ENCODE results near the gene EIF3L. TPM values are rescaled to one million over a fixed set of nuclear protein-coding genes. Genes with fewer than 3 reads are reported as not detected.
A peak's percentile ranks its signal among the peaks of the same experiment; 100 is the strongest.

EIF3L gene
- total RNA-seq, 1 donor from 2014 or later = 136 TPM

DNA sequence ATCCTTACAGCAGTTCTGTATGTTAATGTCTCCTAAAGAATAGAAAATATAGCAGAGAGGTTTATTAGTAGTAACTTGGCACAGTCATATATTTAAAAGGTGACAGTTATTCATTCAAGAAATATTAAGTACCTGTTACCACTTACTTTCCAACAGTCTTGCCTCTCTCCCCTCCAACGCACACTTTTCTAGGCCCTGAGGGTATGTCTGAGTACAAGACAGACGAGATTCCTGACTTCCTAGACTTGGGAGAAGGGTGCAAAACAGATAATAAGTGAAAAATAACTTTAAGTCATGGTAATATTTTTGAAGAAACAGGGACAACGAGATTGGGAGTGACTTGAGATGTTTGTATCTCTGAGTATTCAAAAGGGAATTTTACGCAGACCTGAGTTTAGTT, 1.6 kb downstream of the EIF3L start:
- ATAC-seq (no peak), DNase-seq (ENCODE audit: low spot score) (no peak)

DNA sequence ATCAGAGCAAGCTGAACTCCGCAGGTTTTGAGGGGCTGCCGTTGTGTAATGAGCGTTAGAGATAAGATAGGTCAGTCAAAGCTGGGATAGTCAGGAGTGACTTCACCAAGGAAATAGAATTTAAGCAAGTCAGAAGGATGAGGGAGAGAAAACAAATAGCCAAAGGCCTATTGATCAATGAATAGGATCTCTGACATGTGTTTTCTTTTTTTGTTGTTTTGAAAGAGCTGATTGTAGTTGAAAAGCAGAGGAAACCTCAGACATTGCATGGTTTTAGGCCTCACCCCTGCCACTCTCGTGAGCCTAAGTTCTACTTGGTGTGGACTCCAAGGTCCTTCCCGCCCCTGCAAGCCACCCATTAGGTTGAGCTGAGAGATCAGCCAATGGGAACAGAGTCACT, 3.2 kb downstream of the EIF3L start:
- ATAC-seq = no peak
- DNase-seq (ENCODE audit: low spot score) = no peak

DNA sequence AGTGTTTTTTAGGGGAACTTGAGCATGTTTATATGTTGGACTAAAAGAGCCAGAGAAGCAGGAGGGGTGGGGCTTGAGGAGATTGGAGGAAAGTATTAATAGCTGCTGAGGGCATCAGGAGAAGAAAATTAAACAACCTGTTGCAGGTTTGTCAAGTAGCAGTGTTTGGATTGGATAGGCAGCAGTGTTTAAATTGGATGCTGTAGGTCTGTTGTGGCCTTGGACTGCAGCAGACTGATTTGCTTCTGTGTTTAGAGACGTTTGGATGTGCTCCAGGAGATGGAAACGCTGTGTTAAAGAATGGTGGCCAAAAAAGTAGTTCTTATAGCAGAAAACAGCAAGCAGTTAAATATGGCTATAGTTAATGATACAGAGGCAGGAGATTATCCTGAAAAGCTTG, 5.7 kb downstream of the EIF3L start:
- ATAC-seq (peak; percentile 89), DNase-seq (ENCODE audit: low spot score) (peak; percentile 65)

DNA sequence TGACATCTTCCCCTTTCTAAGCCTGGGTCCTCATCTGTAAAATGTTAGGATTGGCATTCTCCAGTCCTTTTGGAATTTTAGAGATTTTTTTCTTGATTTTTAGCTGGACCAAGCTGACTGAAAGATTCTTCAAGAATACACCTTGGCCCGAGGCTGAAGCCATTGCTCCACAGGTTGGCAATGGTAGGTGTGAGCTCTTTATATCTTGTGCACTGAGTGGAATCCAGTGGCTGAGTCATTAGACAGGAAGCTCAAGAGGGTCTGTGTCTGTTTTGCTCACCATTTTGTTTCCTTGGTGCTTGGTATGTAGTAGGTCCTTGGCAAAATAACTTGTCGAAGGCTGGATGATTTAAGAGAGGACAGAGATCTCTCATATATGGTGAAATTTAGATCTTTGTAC, 6.2 kb downstream of the EIF3L start:
- ATAC-seq = no peak

DNA sequence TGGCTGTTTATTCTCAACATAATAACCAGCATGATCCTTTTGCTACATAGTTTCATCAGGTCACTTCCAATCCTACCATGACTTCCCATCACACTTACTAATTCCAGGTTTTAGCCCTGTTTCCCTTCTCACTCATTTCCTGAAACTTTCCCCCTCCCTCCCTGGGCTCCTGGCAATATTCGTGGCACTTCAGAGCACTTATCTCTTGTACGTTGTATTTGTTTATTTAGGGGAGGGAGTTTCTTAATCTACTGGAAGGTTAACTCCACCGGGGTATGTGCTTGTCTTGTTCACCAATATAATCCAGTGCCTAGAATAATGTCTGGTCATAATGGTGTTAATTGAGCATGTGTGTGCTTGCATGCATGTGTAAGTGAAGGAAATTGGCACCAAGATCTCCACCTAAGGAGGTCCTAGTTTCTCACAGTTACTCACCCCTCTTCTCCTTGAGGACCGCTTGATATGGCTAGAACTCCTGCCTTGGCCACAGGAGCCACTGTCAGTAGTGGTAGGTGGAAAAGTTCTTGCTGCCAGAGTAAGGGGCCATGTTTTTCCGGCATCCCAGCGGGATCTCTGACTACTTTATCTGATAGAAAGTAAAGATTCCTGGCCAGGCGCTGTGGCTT, 11.7 kb downstream of the EIF3L start:
- no peak for ATAC-seq
- no peak for DNase-seq (ENCODE audit: low spot score)

More for the DNA sequence above, 6.2 kb downstream of the EIF3L start:
- DNase-seq (ENCODE audit: low spot score) = no peak

DNA sequence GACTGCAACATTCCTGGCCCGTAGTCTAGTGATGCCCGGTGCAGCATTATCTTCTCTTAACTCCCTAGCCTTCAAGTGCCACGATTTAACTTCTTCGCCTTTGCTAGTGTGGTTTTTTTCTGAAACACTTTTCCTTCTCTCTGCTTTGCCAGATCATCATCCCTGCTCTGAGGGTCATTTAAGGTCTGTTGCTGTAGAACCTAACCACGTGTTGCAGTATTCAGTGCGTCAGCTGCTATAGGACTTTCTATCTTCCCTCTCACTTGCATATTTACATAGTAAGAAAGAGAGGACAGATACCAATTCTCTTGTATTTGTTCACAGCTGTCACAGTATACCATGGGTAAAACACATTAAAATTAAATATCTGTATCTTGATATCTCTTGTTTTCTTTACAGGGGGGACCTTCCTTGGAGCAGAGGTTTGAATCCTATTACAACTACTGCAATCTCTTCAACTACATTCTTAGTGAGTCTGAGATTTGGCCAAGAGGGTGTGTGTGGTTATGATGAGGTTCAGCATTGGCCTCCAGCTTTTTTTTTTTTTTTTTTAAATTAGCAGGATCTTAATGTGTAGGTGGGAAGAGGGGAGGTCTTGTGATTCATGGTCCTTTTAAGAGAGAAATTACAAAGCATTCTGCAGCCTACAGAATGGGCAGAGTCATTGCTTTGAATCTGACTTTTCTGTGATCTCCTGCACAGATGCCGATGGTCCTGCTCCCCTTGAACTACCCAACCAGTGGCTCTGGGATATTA, 13.5 kb downstream of the EIF3L start:
- DNase-seq (ENCODE audit: low spot score) (no peak), ATAC-seq (no peak)

DNA sequence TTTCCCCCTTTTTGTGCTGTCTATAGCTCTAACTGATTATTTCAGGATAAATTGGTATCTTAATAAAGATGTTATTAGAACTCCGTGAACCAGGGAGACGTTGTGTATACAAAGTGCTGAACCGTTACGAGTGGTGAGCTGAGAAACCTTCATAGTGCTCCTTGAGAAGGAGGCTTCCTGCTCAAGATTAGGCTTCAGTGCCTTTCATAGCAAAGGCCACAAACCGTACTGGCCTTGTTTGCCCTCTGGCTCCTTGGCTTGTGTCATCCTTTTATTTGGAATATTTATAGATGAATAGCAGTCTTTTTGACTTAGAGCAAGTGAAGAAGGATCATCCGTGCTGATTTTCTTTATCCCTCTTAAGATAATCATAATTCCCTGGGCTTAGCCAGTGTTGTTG, 16.3 kb downstream of the EIF3L start:
- no peak for DNase-seq (ENCODE audit: low spot score)
- no peak for ATAC-seq

DNA sequence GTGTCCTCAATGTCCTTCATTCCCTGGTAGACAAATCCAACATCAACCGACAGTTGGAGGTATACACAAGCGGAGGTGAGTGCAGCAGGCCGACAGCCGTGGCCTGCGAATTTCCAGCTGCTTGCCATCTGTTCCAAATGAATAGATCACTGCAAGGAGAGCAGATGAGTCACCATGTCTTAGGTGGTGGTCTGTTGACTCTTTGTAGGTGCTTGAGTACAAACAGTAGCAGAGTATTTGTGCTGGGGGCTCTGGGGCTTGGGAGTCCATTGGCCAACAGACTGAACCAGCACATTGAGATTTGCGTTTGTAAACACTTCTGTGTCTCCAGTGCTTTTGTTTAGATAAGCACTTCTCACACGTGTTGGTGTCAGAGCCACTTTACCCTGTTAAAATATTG, 21.1 kb downstream of the EIF3L start:
- DNase-seq (ENCODE audit: low spot score) (no peak), ATAC-seq (no peak)

DNA sequence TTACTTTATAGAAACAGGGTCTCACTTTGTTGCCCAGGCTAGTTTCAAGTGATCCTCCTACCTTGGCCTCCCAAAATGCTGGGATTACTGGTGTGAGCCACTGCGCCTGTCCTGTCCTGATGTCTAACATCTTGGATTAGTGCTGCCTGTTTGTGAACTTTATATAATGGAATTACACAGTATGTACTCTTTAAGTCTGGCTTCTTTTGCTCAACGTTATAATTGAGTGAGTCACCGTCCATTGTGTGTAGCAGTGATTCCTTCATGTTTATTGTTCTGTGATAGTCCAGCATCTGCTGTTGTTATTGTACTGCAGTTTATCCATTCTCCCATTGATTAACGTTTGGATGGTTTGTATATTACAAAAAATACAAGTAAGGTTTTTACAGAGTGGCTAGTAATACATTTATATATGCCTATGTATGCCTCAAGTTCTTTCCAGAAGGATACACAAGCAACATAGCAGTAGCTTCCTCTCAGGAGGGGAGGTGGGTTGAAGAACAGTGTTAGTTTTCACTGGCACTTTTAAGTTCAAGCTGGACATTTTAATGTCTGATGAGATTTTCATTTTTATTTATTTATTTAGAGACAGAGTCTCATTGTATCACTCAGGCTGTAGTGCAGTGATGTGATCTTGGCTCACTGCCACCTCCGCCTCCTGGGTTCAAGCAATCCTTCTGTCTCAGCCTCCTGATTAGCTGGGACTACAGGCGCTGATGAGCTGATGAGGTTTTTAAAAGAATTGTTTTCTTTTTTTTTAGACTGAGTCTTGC, 31.6 kb downstream of the EIF3L start:
- DNase-seq (ENCODE audit: low spot score) = no peak
- ATAC-seq = no peak

DNA sequence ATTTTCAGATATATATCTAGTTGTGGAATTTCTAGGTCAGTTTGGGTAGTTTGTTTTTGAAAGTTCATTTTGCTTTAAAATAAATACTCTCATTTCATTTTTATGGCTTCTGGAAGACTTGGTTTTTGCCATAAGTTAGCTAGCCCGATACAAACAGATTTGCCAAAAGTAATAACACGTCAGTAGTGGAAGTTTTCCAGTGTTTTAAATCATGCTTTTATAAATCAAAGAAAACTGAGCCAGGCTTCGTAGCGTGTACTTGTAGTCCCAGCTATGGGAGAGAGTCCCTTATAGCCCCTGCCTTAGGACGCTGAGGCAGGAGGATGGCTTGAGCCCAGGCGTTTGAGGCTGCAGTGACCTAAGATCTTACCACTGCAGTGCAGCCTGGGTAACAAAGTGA, 35.2 kb downstream of the EIF3L start:
- no peak for DNase-seq (ENCODE audit: low spot score)
- no peak for ATAC-seq

DNA sequence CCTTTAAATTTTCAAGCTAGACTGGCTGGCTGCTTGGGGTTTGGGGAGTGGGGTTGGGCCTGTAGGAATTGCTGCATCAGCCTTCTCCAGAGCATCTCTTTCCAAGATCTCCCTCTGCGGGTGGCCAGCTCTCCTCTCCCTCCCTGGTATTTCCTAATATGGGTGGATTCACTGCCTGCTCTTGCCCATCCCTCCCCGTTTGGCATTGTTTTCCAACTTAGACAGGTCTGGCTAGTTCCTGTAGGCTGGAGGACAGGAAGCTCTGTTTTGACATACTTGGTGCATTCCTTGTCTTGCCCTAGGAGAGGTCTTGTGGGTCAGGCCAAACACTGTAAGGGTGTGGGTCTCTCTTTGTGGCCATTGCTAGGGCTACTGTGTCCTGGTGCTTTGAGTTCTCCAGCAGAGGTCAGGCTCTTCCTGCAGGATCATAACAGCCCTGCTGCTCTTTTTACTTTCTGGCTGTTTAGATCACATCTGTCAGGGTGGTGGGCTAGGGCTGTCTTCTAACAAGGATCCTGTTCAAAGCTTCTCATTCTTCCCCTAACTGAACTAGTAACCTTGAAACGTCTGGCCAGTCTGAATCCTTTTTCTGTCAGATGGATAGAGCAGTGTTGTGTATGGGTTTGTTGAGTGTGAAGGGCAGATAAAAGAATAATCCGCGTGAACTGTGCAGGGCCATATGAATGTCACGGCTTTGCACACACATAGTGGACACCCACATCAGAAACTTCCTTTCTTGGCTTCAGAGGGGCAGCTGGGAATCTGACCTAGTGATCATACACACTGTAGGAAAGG, 38.6 kb downstream of the EIF3L start:
- DNase-seq (ENCODE audit: low spot score) (no peak), ATAC-seq (peak; percentile 72)

DNA sequence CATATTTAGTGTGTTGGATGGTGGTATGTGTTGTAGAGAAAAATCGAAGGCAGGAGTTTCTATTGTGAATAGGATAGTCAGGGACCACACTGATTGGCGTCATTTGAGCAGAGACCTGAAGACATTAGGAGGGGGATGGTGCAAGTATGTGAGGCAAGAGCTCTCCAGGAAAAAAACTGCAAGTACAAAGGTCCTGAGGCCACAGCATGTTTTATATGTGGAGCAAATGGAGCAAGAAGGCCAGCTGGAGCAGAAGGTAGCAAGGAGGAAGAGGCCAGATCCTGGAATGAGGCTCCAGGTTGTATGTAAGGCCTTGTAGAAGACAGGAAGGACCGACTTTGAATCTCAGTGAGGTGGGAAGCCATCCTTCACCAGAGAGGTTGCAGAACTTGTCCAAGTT, 42.7 kb downstream of the EIF3L start:
- ATAC-seq (no peak), DNase-seq (ENCODE audit: low spot score) (no peak)

DNA sequence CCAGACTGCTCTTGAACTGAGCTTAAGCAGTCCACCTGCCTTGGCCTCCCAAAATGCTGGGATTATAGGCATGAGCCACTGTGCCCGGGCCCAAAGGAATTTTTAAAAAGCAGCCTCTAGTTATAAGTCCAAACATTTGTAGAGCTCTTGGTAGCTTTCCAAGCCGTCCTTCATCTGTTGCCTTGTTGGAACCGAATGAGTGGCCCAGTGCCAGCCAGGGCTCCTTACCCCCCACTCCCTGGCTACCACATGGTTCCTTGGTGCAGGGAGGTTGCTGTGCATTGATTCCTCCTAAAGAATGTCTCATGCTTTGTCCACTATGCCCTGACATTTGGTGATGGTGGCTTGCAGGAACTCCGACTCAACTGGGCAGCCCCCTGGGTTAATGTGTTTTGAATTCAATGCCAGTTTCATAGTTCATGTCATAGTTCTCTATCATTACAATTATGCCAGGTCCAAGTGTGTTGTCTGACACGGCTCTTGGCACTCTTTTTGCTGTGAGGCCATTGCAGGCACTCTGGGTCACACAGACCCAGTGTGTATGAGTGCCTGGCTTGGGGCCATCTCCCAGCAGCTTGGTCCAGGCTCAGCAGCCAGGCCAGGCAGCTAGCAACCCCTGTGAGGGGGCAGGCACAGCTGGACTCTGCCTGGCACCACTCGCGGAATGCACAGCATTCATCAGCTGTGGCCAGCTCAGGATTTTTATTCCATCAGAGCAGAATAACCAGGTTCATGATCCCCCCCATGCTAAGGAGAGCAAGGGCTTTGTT, 43.5 kb downstream of the EIF3L start:
- ATAC-seq = peak; percentile 72
- DNase-seq (ENCODE audit: low spot score) = peak; percentile 70

DNA sequence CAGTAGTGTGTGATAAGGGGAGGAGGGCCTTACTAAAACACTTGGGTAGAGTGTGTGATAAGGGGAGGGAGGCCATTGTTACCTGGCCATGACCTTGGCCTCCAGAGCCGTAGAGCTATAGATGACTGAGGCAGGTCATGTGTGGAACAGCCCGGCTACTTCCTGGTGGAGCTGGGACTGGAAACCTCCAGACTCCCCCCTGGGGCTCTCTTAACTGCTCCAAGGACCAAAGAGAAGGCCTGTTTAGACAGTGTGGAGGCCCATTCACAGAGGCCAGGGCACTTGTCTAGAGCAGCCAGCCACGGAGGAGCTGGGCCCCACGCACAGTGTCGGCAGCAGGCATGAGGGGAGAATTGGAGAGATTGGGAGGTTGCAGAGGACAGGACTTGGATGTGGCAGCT, 44.4 kb downstream of the EIF3L start:
- no peak for ATAC-seq
- DNase-seq (ENCODE audit: low spot score) = no peak

DNA sequence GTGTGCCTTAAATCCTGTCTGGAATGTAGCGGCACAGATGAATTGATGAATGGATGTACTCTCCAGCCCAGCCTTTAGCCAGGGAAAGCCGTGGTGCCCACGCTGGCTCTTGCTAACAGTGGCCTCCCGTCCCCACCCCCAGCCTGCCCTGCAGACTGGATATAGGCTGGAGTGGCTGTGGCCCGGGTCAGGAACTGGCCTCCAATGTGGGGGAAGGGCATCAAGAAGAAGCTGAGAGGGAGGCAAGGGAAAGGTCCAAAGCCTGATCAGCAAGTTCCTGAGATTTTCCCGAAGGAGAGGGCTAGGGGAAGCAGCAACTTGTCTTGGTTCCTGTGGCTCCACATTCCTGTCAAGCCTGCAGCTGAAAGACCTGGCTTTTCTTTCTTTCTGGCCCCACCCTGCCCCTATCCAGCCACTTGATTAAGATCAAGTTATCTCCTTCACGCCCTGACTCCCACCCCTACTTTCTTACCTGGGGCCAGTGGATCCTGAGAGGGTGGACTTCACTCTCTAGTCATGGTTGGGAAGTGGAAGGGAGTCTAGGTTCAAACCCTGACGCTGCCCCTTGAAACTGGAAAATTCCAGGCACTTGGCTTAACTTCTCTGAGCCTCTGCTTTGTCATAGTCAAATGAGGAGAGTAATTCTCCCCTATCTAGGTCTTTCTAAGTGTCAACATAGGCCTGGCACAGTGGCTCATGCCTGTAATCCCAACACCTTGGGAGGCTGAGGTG, 45.9 kb downstream of the EIF3L start:
- DNase-seq (ENCODE audit: low spot score) (no peak), ATAC-seq (no peak)

DNA sequence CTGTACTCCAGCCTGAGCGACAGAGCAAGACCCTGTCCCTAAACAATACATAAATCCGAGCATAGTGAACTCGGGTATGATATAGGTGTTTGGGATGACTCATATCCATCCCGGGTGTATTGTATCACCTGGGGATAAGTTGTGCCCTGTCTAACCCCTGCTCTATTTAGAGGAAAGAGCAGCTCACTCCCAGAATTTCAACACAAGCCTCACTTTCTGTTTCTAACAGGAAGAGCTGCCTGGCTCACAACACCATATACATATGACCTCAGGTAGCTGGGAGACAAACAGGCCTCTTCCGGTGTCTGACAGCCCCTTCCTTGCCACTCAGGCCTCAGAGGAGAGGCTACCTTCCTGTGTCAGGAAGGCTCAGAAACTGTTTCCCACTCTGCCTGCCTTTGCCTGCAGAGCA, 47.0 kb downstream of the EIF3L start:
- no peak for DNase-seq (ENCODE audit: low spot score)
- ATAC-seq = peak; percentile 72

DNA sequence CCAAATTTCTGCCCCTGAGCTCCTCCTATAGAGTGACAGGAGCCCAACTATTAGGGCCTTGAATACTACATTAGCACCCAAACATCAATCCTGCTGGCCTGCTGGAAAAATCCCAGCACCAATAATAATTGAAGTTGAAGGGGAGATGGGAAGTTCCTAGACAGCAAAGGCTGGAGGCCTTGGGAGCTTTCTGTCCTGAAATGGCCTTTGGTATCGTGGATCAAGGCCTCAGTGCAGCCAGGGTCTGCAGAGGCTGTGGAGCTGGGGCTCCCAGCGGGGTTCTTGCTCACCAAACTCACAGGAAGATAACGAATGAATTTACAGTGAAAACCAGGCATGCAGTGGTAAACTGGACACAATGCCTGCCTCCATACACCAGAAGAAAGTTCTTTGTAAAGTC, 47.7 kb downstream of the EIF3L start:
- no peak for DNase-seq (ENCODE audit: low spot score)
- no peak for ATAC-seq

DNA sequence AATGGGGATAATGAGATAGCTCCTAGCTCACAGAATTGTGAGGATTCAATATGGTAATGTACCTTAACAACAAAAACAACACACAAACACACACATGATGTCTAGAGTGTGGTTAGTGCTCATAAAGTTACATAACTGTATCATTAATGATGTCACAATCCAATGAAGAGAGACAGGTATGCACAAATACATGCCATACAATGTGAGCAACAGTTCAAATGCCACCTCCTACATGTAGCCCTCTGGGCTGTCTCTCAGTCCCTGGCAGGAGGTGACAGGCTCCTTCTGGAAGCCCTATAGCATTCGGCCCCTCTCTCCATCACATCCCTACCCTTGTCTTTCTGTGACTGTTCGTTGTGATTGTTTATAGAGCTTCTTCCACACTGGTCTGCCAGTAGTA, 48.6 kb downstream of the EIF3L start:
- DNase-seq (ENCODE audit: low spot score) (no peak), ATAC-seq (no peak)

DNA sequence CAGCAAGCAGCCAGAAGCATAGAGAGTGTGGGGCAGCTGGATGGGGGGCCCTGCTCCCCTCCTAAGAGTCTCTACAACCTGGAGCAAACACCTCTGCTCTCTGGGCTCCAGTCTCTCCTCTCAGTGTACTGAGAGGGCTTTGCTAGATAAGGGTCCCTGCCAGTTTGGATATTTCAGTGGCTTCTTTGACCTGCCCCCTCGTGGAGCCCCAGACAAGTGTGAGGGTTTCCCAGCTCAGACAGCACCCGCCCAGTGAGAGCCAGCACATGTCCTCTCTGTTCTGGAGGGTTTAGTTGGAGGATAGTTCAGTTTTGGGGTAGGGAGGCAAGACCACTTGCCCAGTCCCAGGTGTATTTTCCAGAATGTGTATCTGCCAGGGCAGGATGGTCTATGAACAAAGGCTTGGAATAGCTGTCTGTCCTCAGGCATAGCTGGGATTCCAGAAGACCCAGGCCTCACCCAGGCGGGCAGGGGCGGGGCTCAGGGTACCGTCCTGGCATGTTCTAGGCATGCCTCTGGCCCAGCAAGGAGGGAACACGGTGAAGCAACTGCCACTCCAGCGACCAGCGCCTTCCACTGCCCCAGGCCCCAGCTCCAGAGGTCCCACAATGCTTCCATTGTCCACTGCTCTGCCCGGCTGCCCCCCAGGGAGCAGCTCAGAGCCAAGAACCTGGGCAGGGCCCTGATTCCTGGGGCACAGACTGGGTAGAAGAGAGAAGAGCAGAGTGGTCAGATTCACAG, 49.4 kb downstream of the EIF3L start:
- no peak for DNase-seq (ENCODE audit: low spot score)
- ATAC-seq = peak; percentile 12

Measured in left lobe of liver (tissue), 2 donors.